ENCODE data around the gene LKAAEAR1. TPM values are rescaled to one million over a fixed set of nuclear protein-coding genes. Genes with fewer than 3 reads are reported as not detected.
"Not testable (repeated sequence)": the region's sequence is repeated elsewhere in the genome, so short reads cannot be mapped to it uniquely, and the experiment has no call there.

Gene LKAAEAR1, protein sequence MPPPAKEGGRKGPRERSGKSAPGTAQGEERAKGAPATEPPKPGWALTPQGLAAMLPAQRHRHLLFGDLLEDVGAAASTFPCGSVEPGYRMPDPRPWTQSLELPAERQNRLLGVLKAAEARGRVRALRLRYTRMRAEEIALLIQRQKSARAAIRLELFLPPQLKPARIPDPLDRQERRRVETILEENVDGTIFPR
- total RNA-seq: not detected

DNA sequence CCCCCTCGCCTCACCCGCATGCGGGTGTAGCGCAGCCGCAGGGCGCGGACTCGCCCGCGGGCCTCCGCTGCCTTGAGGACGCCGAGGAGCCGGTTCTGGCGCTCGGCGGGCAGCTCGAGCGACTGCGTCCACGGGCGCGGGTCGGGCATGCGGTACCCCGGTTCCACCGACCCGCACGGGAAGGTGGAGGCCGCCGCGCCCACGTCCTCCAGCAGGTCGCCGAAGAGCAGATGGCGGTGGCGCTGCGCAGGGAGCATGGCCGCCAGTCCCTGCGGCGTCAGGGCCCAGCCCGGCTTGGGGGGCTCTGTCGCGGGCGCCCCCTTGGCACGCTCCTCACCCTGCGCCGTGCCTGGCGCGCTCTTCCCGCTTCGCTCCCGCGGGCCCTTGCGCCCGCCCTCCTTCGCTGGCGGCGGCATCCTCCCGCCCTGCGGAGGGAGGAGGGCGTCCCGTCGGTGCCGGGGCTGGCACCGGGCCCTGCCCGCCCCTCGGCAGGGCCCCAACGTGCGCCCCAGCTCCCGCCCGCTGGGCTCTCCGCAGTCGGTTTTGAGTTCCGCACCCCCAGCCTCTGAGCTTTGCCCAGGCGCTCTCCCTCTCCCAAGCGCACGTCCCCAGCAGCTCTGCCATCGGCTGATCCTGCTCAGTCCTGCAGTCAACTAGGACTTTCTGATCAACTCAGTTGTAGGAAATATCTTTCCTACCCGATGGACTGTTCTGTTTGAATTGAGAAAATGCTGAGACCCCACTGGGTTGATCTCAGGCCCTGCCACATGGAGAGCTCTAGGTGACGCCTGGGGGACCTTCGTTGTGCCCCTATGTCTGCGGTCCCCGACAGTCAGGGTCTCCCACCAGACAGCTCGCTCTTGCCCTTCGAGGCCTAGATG is at the start of gene LKAAEAR1:
Gene LKAAEAR1, minus strand, starts transcription at position 595 of the 881 bp plus-strand sequence. Its CDS starts 179 bp downstream, at position 416.
- ATAC-seq: no peak
- no peak for DNase-seq (ENCODE audit: low spot score)

DNA sequence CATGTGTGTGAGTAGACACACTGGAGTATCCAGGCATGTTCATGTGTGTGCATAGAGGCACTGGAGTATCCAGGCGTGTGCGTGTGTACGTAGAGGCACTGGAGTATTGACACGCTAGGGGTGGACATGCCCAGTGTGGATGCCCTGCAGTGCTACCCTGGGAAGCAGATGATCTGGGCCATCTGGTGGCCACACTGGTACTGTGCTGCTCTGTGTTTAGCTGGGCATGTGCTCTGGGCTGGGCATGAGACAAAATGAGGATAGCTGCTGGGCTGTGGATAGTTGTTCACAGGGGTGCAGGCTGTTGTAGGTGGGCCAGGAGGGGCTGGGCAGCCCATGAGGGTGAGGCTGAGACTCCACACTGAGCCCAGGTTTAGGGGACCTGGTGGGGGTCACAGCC is 47.2 kb upstream of the LKAAEAR1 start:
- no peak for DNase-seq (ENCODE audit: low spot score)

DNA sequence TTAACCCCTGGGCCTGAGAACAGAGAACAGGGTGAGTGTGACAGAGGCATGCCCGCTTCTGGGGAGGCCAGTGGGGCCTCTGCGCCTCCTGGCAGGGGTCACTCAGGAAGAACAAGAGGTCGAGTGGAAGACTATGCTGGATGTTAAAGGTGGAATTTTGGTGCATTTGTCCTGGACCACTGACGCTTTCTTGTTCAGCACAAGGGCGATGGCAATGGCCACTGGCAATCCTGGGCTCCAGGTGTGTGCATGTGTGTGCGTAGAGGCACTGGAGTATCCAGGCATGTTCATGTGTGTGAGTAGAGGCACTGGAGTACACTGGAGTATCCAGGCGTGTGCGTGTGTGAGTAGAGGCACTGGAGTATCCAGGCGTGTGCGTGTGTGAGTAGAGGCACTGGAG is 46.7 kb upstream of the LKAAEAR1 start:
- DNase-seq (ENCODE audit: low spot score): no peak
- ATAC-seq: no peak

More for the DNA sequence above, 47.2 kb upstream of the LKAAEAR1 start:
- peak; percentile 89 for ATAC-seq

DNA sequence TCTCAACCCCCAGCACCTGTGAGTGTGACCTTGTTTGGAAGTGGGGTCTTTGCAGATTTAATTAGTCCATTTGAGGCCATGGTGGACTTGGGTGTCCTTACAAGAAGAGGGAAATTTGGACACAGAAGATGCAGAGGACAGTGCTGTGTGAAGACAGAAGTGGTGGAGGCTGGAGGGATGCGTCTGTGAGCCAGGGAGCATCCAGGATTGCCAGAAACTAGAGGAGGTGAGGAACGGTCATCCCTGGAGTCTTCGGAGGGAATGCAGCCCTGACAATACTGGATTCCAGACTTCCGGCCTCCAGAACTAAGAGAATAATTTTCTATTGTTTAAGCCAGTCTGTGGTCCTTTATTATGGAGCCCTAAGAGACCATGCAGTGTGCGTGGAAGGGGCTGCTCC is 46.1 kb upstream of the LKAAEAR1 start:
- ATAC-seq: no peak
- DNase-seq (ENCODE audit: low spot score): no peak

DNA sequence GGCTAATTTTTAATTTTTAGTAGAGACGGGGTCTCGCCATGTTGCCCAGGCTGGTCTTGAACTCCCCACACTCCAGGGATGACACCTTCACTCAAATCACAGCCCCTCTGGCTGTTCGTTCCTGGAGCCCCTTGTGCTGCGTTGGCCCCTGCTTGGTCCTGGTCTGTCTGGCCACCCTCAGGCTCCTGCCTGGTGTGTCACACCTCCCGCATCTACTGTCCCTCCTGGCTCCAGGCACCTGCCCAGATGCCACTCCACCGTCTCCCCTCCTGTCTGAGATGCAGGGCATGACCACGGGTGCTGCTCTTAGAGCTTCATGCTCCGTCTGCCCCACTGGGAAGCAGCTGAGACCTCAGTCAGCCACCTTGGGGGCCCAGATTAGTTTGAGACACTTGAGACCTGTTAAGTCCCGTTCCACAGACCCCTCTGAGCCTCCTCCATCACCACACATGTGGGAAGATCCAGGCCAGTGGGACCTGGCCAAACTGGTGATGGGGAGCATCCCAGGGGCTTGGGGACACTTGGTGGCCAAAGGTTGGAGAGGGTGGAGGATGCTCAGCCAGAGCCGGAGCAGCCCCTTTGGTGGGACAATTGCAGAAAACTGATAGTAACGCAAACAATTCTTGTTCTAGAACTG is 45.1 kb upstream of the LKAAEAR1 start:
- DNase-seq (ENCODE audit: low spot score) (no peak), ATAC-seq (no peak)

DNA sequence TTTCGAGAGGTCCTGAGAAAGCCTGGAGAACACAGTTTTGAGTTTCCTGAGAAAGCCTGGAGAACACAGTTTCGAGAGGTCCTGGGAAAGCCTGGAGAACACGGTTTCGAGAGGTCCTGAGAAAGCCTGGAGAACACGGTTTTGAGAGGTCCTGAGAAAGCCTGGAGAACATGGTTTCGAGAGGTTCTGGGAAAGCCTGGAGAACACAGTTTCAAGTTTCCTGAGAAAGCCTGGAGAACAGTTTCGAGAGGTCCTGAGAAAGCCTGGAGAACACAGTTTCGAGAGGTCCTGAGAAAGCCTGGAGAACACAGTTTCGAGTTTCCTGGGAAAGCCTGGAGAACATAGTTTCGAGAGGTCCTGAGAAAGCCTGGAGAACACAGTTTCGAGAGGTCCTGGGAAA is 39.3 kb upstream of the LKAAEAR1 start:
- ATAC-seq; DNase-seq (ENCODE audit: low spot score): not testable (repeated sequence)

DNA sequence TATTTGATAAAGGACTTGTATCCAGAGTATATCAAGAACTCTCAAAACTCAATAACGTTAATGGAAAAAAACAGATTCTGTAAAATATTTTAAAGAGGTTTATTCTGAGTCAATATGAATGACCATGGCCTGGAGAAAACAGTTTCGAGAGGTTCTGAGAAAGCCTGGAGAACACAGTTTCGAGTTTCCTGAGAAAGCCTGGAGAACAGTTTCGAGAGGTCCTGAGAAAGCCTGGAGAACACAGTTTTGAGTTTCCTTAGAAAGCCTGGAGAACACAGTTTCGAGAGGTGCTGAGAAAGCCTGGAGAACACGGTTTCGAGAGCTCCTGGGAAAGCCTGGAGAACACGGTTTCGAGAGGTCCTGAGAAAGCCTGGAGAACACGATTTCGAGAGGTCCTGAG is 38.7 kb upstream of the LKAAEAR1 start:
- not testable (repeated sequence) for ATAC-seq; DNase-seq (ENCODE audit: low spot score)

DNA sequence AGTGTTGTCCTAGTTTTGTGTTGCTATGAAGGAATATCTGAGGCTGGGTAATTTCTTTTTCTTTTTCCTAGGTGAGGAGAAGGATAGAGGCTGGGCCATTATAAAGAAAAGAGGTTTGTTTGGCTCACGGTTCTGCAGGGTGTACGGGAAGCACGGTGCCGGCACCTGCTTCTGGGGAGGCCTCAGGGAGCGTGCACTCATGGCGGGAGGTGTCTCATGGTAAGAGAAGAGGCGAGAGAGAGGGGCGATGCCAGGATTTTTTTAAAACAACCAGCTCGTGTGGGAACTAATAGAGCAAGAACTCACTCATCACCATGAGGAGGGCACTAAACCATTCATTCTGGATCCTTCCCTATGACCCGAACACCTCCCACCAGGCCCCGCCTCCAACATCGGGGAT is 37.4 kb upstream of the LKAAEAR1 start:
- DNase-seq (ENCODE audit: low spot score): no peak
- no peak for ATAC-seq

DNA sequence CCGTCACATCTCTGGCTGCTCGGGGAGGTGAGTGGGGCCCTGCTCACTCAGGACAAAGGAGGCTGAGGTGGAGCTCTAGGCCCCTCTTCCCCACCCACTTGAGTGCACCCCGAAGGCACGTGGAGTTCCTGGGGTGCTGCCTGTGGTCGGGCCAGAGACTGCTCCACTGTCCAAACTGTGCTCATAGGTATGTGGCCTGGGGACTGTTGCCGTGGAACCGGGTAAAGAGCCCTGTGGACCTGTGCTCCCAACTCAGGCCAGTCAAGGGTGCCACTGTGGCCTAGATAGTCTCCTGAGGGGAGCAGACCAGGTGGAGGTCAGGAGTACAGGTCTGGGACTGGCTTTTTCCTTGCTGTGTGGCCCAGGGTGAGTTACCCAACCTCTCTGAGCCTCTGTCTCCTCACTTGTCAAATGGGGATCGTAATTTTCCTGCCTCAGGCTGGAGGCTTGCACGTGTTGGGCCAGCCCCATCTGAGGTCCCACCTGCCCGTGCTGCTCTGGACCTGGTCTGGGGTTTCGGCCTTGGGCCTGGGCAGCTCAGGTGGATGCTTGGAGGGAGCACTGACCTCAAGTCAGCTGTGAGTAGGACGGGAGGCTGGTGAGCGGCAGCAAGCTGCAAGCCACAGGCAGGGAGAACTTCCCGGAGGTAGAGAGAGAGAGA is 35.6 kb upstream of the LKAAEAR1 start:
- ATAC-seq: no peak
- no peak for DNase-seq (ENCODE audit: low spot score)

DNA sequence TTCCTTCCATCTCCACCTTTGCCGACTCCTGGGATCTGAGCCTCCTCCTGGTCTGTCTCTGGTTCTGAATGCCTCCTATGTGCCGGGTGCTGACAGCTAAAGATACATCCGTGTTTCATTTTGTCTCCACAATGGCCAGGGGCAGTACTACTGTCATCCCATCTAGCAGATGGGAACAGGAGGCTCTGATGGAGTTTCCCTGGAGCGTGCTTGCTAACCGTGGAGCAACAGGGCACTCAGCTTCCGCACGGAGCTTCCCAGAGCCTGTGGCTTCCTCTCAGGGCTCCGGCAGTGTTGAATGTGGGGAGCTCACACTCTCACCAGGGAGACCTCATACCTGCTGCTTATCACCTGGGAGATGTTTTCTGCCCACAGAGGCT is 35.1 kb upstream of the LKAAEAR1 start:
- peak; percentile 42 for DNase-seq (ENCODE audit: low spot score)
- ATAC-seq: no peak

DNA sequence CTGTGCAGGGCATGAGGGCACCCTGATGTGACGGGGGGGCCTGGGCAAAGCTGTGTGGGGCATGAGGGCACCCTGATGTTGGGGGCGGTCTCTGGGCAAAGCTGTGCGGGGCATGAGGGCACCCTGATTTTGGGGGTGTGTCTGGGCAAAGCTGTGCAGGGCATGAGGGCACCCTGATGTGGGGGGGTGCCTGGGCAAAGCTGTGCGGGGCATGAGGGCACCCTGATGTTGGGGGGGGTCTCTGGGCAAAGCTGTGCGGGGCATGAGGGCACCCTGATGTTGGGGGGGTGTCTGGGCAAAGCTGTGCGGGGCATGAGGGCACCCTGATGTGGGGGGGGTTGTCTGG is 33.2 kb upstream of the LKAAEAR1 start:
- ATAC-seq; DNase-seq (ENCODE audit: low spot score): not testable (repeated sequence)

DNA sequence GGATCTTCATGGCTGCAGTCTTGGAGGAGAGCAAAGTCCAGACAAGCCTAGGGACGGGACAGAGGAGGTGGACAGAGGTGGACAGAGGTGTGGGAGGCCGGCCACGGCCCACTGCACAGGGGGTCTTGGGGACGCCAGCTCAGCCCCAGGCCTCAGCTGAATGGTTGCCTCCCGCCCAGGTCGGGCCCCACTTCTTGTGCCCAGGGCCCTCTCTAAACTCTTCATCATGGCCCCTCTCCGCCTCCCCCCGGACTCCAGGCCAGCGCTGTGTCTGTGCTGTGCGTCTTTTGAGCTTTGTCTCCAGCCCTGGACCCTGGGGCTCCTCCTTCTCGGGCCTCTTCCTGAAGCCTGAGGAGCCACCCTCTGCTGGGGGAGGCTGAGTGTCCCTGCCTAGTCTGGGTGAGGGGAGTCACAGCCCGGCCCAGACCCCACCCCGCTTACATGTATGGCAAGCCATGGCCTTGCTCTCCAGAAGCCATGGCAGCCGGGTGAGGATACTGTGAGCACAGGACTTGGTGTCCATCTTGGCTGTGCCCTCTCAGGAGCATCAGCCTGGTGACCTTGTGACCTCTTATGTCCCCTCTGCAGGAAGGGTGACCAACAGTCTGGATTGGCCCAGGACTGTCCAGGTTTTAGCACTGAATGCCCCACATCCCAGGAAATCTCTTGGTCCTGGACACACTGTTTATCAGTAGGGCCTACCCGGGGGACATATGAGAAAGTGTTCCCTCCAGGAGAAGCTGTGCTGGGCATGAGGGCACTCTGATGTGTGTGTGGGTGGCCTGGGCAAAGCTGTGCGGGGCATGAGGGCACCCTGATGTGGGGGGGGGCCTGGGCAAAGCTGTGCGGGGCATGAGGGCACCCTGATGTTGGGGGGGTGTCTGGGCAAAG is 32.6 kb upstream of the LKAAEAR1 start:
- DNase-seq (ENCODE audit: low spot score) (peak; percentile 42), ATAC-seq (no peak)

DNA sequence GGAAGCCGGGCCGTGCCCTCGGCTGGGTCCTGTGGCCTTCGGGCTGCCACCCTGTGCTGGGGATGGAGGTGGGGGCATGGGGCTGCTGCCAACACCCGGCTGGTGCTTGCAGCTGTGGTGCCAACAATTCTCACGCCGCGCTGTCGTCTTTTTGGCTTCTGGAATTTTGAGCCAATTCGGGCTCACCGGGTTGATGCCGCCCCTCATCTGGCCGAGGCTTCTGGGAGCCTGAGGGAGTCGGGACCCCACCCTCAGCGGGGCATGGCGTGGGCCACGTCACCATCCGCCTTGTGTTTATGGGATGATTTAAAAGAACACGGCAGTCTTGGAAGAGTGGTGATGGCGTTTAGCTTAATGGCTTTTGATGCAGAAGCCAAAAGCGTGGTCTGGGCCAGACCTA is 31.8 kb upstream of the LKAAEAR1 start:
- no peak for DNase-seq (ENCODE audit: low spot score)
- ATAC-seq: no peak

DNA sequence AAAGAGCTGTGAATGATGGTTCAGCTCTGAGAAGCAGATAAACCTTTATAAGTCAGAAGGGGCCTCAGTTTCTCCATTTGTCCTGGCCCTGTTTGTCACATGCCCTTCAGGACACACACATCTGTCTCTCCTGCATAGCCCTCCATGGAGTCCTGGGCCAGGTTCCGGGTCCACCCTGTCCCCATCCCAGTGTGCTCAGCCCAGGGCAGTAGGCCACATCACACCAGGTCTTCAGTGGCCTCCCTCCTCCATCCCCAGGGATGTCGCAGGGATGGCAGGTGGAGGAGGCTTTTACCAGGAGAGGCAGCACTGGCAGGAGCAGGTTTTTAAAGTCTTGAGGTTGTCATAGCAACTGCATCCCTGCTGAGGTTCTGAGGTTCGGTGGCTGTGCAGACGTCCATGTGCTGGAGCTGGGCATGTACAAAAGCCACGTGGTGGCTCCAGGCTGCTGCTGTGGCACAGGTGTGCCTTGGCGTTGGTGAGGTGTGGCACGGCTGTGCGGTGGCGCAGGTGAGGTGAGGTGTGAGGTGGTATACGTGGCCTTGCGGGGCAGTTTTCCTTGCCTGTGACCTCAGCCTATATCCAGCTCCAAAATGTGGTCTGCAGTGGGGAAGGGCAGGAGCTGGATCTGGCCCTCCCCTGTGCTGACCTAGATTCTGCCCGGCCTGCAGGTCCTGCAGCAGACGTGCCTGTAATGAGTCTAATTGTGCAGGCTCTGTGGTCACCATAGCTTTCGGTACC is 31.1 kb upstream of the LKAAEAR1 start:
- DNase-seq (ENCODE audit: low spot score) (no peak), ATAC-seq (no peak)

DNA sequence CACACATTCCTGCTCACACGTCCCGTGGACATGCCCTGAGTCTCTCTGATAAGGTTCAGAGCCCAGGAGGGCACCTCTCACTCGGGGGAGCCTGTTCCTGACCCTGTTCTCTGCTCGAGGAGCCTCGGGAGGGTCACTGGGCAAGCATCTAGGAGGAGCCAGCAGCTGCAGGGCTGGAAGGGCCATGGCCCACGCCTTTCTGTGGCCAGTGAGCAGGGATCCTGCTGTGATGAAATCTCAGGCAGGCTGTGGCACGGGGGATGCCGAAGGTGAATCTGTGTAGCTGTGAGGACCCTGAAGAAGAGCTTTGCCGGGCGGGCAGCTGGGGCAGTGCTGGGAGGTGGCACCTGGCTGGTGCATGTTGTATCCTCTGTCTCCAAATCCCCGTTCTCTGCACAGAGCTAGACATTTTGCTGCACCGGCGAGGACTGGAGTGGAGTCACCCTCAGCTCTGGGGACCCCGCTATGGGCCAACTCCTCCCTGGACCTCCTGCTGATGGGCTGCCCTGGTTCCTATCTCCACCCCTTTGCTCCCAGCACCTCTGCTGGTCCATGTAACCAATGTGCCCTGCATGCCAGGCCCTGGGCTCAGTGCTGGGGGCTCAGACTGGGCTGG is 30.3 kb upstream of the LKAAEAR1 start:
- ATAC-seq (no peak), DNase-seq (ENCODE audit: low spot score) (no peak)

DNA sequence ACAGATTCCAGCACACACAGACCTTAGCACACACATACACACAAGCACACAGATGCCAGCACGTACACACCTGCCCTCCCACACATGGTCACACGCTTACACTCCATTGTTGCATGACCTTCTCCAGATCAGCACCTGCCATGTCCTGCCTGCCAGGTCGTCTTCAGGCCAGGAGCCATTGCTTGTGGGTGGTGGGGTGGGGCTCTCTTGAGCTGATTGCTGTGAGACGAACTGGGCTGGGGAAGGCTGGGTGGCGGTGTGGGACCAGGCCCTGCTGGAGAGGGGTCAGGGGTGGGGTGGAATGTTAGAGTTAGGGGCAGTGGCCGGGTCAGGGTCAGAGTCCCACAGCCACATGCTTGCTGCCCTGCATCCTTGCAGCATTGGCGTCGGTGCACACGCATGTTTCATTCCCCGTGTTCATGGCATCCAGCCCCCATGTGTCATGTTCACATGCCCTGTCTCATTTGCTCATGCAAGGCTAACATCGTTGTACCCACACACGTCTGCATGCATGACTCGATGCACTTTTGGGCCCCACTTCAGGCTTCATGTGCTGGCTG is 29.7 kb upstream of the LKAAEAR1 start:
- DNase-seq (ENCODE audit: low spot score): no peak
- ATAC-seq: no peak

DNA sequence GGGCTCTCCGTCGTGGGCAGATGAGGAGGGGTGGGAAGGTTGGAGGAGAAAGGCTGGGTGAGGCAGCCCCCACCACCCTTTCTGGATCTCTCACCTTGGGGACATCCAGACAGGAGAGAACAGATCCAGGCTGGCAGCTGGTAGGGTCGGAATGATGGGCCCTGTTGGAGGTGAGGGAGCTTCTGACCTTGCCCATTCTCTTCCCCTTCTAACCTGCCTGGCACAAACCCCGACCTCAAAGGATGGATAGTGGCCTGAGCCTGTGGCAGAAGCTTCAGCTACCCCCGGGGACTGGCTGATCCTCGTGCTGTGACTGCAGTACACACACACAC is 29.2 kb upstream of the LKAAEAR1 start:
- no peak for ATAC-seq
- no peak for DNase-seq (ENCODE audit: low spot score)

DNA sequence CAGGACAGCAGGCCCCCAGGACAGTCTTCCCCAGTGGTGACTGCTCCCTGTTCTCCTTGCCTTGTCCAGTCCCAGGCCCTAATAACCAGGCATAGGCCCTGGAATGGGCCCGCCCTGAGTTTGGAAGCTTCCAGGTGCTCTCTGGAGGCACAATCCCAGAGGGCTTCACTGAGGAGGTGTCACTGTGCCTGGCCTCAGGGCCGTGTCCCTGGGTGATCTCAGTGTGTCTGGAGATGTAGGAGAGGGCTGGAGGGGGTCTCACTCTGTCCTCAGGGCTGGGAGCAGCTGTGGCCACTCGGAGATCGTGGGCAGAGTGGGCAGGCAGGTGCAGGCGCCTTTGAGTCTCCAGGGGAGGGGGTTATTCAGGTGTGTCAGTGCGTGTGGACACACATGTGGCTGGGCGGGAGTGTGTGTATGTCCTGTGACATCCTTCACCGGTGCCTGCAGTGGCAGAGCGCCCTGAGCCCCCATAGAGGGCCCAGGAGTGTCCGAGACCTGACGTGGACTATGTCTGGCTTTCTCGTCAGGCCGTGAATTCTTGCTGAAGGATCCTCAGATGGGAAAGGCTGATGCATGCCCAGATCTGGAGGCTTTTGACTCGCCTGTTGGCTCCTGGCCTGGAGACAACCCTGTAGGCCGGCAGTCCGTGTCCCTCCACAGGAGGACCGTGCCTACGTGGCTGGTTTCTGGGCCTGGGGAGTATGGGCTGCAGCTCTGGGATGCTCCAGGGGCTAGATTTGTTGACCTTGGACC is 28.7 kb upstream of the LKAAEAR1 start:
- ATAC-seq: no peak

More for the DNA sequence above, 28.7 kb upstream of the LKAAEAR1 start:
- peak; percentile 37 for DNase-seq (ENCODE audit: low spot score)

All from left lobe of liver (tissue), 2 donors.